ENCODE data around the gene RGS14.

The RGS14 gene

GRCh38 chr5:177351392-177352329 lies 6.1 kb upstream of the RGS14 start, which contains the start of gene LMAN2:
LMAN2 (minus strand) TSS chr5:177351668; CDS start chr5:177351647, 21 bp downstream.
- no peak for TF ChIP-seq CTCF (IDR thresholded peaks at IDR 0.05; ENCODE audit: low read depth, low read length, missing control alignments)
- peak within 1 kb of the TSS; percentile 97 for H3K4me3 ChIP-seq (ENCODE audit: low read depth, low read length)
- DNase-seq (ENCODE audit: low read depth) = peak; percentile 90

GRCh38 chr5:177353093-177353492 lies 4.6 kb upstream of the RGS14 start:
- no peak for DNase-seq (ENCODE audit: low read depth)
- H3K4me3 ChIP-seq (ENCODE audit: low read depth, low read length) = no peak overlapping the region
- TF ChIP-seq CTCF (IDR thresholded peaks at IDR 0.05; ENCODE audit: low read depth, low read length, missing control alignments) = no peak

GRCh38 chr5:177354256-177354655 lies 3.5 kb upstream of the RGS14 start:
- no peak for DNase-seq (ENCODE audit: low read depth)
- H3K4me3 ChIP-seq (ENCODE audit: low read depth, low read length) = no peak overlapping the region
- no peak for TF ChIP-seq CTCF (IDR thresholded peaks at IDR 0.05; ENCODE audit: low read depth, low read length, missing control alignments)

GRCh38 chr5:177354711-177355110 lies 3.0 kb upstream of the RGS14 start:
- TF ChIP-seq CTCF (IDR thresholded peaks at IDR 0.05; ENCODE audit: low read depth, low read length, missing control alignments) = no peak
- H3K4me3 ChIP-seq (ENCODE audit: low read depth, low read length) = no peak overlapping the region
- DNase-seq (ENCODE audit: low read depth) = no peak

- DNase-seq (ENCODE audit: low read depth) = no peak
- H3K4me3 ChIP-seq (ENCODE audit: low read depth, low read length) = no peak overlapping the region
- TF ChIP-seq CTCF (IDR thresholded peaks at IDR 0.05; ENCODE audit: low read depth, low read length, missing control alignments) = no peak
These were observed 2.4 kb upstream of the RGS14 start for GRCh38 chr5:177355162-177355867.

GRCh38 chr5:177355868-177356168 lies 1.9 kb upstream of the RGS14 start:
- TF ChIP-seq CTCF (IDR thresholded peaks at IDR 0.05; ENCODE audit: low read depth, low read length, missing control alignments) = no peak
- no peak overlapping the region for H3K4me3 ChIP-seq (ENCODE audit: low read depth, low read length)

More at GRCh38 chr5:177355868-177356168, 1.9 kb upstream of the RGS14 start:
- no peak for DNase-seq (ENCODE audit: low read depth)

Data from GM12864 (cell line).